Stimulated activated CD4-positive, alpha-beta T cell treated with anti-CD3 and anti-CD28 coated beads, Interleukin-1b, Interleukin-23, amount 100 ng/mL, for 48 hours (primary cell): ENCODE measurements around the gene GUCY1A2.
"Not testable (repeated sequence)": the region's sequence is repeated elsewhere in the genome, so short reads cannot be mapped to it uniquely, and the experiment has no call there.

ENCODE experiments used
- DNase-seq: peaks from one replicate; pipeline ENCODE4 v3.0.0-alpha.2; 2020

Gene GUCY1A2

GRCh38 chr11:107018219-107018901, at the start of gene GUCY1A2:
Gene GUCY1A2 (minus strand): TSS chr11:107018476. CDS start chr11:107018055, 421 bp downstream.
- DNase-seq: no peak

- no peak for DNase-seq
Measured at GRCh38 chr11:107054391-107054790, 36.1 kb upstream of the GUCY1A2 start.

GRCh38 chr11:107051332-107051731, 33.1 kb upstream of the GUCY1A2 start:
- not testable (repeated sequence) for DNase-seq

- DNase-seq: not testable (repeated sequence)
Measured at GRCh38 chr11:107050899-107051298, 32.6 kb upstream of the GUCY1A2 start.

GRCh38 chr11:107050121-107050520, 31.8 kb upstream of the GUCY1A2 start:
- no peak for DNase-seq

GRCh38 chr11:107044503-107044902, 26.2 kb upstream of the GUCY1A2 start:
- no peak for DNase-seq

- DNase-seq: no peak
Measured at GRCh38 chr11:107043242-107044006, 25.1 kb upstream of the GUCY1A2 start.

GRCh38 chr11:107042748-107043147, 24.5 kb upstream of the GUCY1A2 start:
- no peak for DNase-seq

- DNase-seq: no peak
Measured at GRCh38 chr11:107041088-107041444, 22.8 kb upstream of the GUCY1A2 start.

GRCh38 chr11:107040433-107041087, 22.3 kb upstream of the GUCY1A2 start:
- no peak for DNase-seq

GRCh38 chr11:107025673-107026072, 7.4 kb upstream of the GUCY1A2 start:
- no peak for DNase-seq

GRCh38 chr11:107020594-107020993, 2.3 kb upstream of the GUCY1A2 start:
- DNase-seq: no peak

GRCh38 chr11:107018902-107019493, 722 bp upstream of the GUCY1A2 start:
- no peak for DNase-seq

GRCh38 chr11:107017433-107018218, 650 bp downstream of the GUCY1A2 start:
- no peak for DNase-seq

GRCh38 chr11:107017104-107017432, 1.2 kb downstream of the GUCY1A2 start:
- DNase-seq: no peak

- DNase-seq: no peak
Measured at GRCh38 chr11:107014871-107015270, 3.4 kb downstream of the GUCY1A2 start.

- DNase-seq: no peak
Measured at GRCh38 chr11:107011977-107012376, 6.3 kb downstream of the GUCY1A2 start.

- no peak for DNase-seq
Measured at GRCh38 chr11:107009190-107009589, 9.1 kb downstream of the GUCY1A2 start.

GRCh38 chr11:107006076-107006833, 12.0 kb downstream of the GUCY1A2 start:
- DNase-seq: no peak

- DNase-seq: no peak
Measured at GRCh38 chr11:106999196-106999595, 19.1 kb downstream of the GUCY1A2 start.

- no peak for DNase-seq
Measured at GRCh38 chr11:106998916-106999188, 19.4 kb downstream of the GUCY1A2 start.
